ENCODE measurements around the gene CHI3L1.
"Not testable (repeated sequence)": the region's sequence is repeated elsewhere in the genome, so short reads cannot be mapped to it uniquely, and the experiment has no call there.

The CHI3L1 gene

GRCh38 chr1:203186446-203187303 is at the start of gene CHI3L1:
Gene CHI3L1, minus strand, starts transcription at chr1:203186704. Its CDS starts 81 bp downstream, at chr1:203186623.
- DNase-seq: peak; percentile 11

GRCh38 chr1:203234901-203235300 is 48.4 kb upstream of the CHI3L1 start:
- DNase-seq: not testable (repeated sequence)

- DNase-seq: no peak
These were observed 43.1 kb upstream of the CHI3L1 start, which contains the start of gene CHIT1 for GRCh38 chr1:203229471-203230135. Gene CHIT1, minus strand, starts transcription at chr1:203229673. Its CDS starts 37 bp downstream, at chr1:203229636.

- no peak for DNase-seq
These were observed 42.2 kb upstream of the CHI3L1 start for GRCh38 chr1:203228670-203229069.

- DNase-seq: no peak
These were observed 41.0 kb upstream of the CHI3L1 start for GRCh38 chr1:203227371-203228083.

- DNase-seq: no peak
These were observed 38.6 kb upstream of the CHI3L1 start for GRCh38 chr1:203225071-203225470.

- DNase-seq: no peak
These were observed 36.7 kb upstream of the CHI3L1 start for GRCh38 chr1:203223012-203223775.

GRCh38 chr1:203219934-203220333 is 33.4 kb upstream of the CHI3L1 start:
- no peak for DNase-seq

- DNase-seq: no peak
These were observed 32.7 kb upstream of the CHI3L1 start for GRCh38 chr1:203219171-203219570.

- DNase-seq: no peak
These were observed 31.2 kb upstream of the CHI3L1 start for GRCh38 chr1:203217668-203218067.

- no peak for DNase-seq
These were observed 30.7 kb upstream of the CHI3L1 start for GRCh38 chr1:203217139-203217655.

GRCh38 chr1:203216274-203217138 is 30.0 kb upstream of the CHI3L1 start:
- DNase-seq: peak; percentile 34

GRCh38 chr1:203215573-203215972 is 29.1 kb upstream of the CHI3L1 start:
- DNase-seq: no peak

- peak; percentile 14 for DNase-seq
These were observed 28.4 kb upstream of the CHI3L1 start for GRCh38 chr1:203214871-203215270.

- DNase-seq: no peak
These were observed 26.6 kb upstream of the CHI3L1 start for GRCh38 chr1:203213126-203213525.

- no peak for DNase-seq
These were observed 25.3 kb upstream of the CHI3L1 start for GRCh38 chr1:203211812-203212211.

GRCh38 chr1:203210988-203211387 is 24.5 kb upstream of the CHI3L1 start:
- no peak for DNase-seq

GRCh38 chr1:203210350-203210749 is 23.8 kb upstream of the CHI3L1 start:
- DNase-seq: no peak

- DNase-seq: no peak
These were observed 21.7 kb upstream of the CHI3L1 start for GRCh38 chr1:203208181-203208580.

GRCh38 chr1:203207751-203208150 is 21.2 kb upstream of the CHI3L1 start:
- no peak for DNase-seq

GRCh38 chr1:203206129-203206687 is 19.7 kb upstream of the CHI3L1 start:
- no peak for DNase-seq

Data from CD4-positive, alpha-beta T cell treated with Interferon gamma for 1 hour (primary cell).